Measurements from ENCODE around the gene GNPDA1. TPM values are rescaled to one million over a fixed set of nuclear protein-coding genes. Genes with fewer than 3 reads are reported as not detected.

The GNPDA1 gene
- total RNA-seq, 1 donor from 2014 or later: 67.1 TPM

GRCh38 chr5:142000704-142001484, 11.9 kb downstream of the GNPDA1 start:
- TF ChIP-seq CTCF (IDR thresholded peaks at IDR 0.05; ENCODE audit: insufficient read depth, low read length, severe bottlenecking): peak; percentile 35
- FAIRE-seq: no peak
- DNase-seq (ENCODE audit: low read depth): no peak
- peaks cover 5% of the 10 kb centered on the region for H3K36me3 ChIP-seq (ENCODE audit: control insufficient read depth, insufficient read depth, low read length)
- no peak overlapping the region for H3K4me3 ChIP-seq (ENCODE audit: low read depth, low read length)
- H3K27me3 ChIP-seq (ENCODE audit: control insufficient read depth, insufficient read depth, low read length): no peaks in the 10 kb centered on the region

- DNase-seq (ENCODE audit: low read depth) (no peak), FAIRE-seq (no peak)
- H3K36me3 ChIP-seq (ENCODE audit: control insufficient read depth, insufficient read depth, low read length): peaks cover 4% of the 10 kb centered on the region
- no peaks in the 10 kb centered on the region for H3K27me3 ChIP-seq (ENCODE audit: control insufficient read depth, insufficient read depth, low read length)
- no peak for TF ChIP-seq CTCF (IDR thresholded peaks at IDR 0.05; ENCODE audit: insufficient read depth, low read length, severe bottlenecking)
- H3K4me3 ChIP-seq (ENCODE audit: low read depth, low read length): no peak overlapping the region
Measured at GRCh38 chr5:142000173-142000572, 12.7 kb downstream of the GNPDA1 start.

GRCh38 chr5:141997358-141997960, 15.4 kb downstream of the GNPDA1 start:
- no peaks in the 10 kb centered on the region for H3K27me3 ChIP-seq (ENCODE audit: control insufficient read depth, insufficient read depth, low read length)
- H3K4me3 ChIP-seq (ENCODE audit: low read depth, low read length): no peak overlapping the region
- peaks cover 5% of the 10 kb centered on the region for H3K36me3 ChIP-seq (ENCODE audit: control insufficient read depth, insufficient read depth, low read length)
- no peak for DNase-seq (ENCODE audit: low read depth)
- FAIRE-seq: no peak
- TF ChIP-seq CTCF (IDR thresholded peaks at IDR 0.05; ENCODE audit: insufficient read depth, low read length, severe bottlenecking): no peak

GRCh38 chr5:141995656-141996055, 17.2 kb downstream of the GNPDA1 start:
- Histone ChIP-seq H3K4me3 (ENCODE audit: low read depth, low read length) (no peak overlapping the region), H3K27me3 (ENCODE audit: control insufficient read depth, insufficient read depth, low read length) (no peaks in the 10 kb centered on the region), H3K36me3 (ENCODE audit: control insufficient read depth, insufficient read depth, low read length) (peaks cover 4% of the 10 kb centered on the region)
- FAIRE-seq (no peak), DNase-seq (ENCODE audit: low read depth) (no peak)
- no peak for TF ChIP-seq CTCF (IDR thresholded peaks at IDR 0.05; ENCODE audit: insufficient read depth, low read length, severe bottlenecking)

GRCh38 chr5:141994511-141995136, 18.2 kb downstream of the GNPDA1 start:
- Histone ChIP-seq H3K27me3 (ENCODE audit: control insufficient read depth, insufficient read depth, low read length) (no peaks in the 10 kb centered on the region), H3K36me3 (ENCODE audit: control insufficient read depth, insufficient read depth, low read length) (peaks cover 4% of the 10 kb centered on the region), H3K4me3 (ENCODE audit: low read depth, low read length) (no peak overlapping the region)
- DNase-seq (ENCODE audit: low read depth): no peak
- no peak for TF ChIP-seq CTCF (IDR thresholded peaks at IDR 0.05; ENCODE audit: insufficient read depth, low read length, severe bottlenecking)
- no peak for FAIRE-seq
